ENCODE results near the gene TEX47. TPM values are rescaled to one million over a fixed set of nuclear protein-coding genes. Genes with fewer than 3 reads are reported as not detected.
A peak's percentile ranks its signal among the peaks of the same experiment; 100 is the strongest.

Gene TEX47
- total RNA-seq, 1 donor from 2014 or later = not detected

DNA sequence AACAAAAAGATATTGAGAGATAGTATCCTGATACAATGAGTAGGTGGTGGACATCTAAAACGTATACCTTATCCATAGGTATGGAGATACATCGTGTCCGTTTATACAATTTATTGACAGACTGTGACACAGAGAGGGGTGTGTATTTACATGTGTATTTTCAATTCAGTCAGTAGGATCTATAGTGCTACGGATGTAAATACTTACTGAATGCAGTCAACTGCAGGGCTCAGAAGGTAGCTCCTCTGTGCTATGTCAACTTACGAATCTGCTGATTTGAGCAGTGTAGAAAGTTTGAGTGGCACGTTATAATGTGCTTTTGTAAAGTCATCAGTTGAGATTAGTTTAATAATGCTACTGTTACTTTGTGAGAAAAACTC, 35.4 kb downstream of the TEX47 start:
- Mint-ChIP-seq H3K4me1 (peaks cover 8% of the 10 kb centered on the region), H3K27ac (no peak overlapping the region), H3K4me3 (peak overlapping the region; percentile 66), H3K27me3 (ENCODE audit: low read depth) (peaks cover 89% of the 10 kb centered on the region), H3K36me3 (no peaks in the 10 kb centered on the region), H3K9me3 (no peaks in the 10 kb centered on the region)
- DNase-seq (ENCODE audit: low spot score in 2 of 2, unreplicated experiment in 2 of 2) = no peak
- TF ChIP-seq, protein P1, sequence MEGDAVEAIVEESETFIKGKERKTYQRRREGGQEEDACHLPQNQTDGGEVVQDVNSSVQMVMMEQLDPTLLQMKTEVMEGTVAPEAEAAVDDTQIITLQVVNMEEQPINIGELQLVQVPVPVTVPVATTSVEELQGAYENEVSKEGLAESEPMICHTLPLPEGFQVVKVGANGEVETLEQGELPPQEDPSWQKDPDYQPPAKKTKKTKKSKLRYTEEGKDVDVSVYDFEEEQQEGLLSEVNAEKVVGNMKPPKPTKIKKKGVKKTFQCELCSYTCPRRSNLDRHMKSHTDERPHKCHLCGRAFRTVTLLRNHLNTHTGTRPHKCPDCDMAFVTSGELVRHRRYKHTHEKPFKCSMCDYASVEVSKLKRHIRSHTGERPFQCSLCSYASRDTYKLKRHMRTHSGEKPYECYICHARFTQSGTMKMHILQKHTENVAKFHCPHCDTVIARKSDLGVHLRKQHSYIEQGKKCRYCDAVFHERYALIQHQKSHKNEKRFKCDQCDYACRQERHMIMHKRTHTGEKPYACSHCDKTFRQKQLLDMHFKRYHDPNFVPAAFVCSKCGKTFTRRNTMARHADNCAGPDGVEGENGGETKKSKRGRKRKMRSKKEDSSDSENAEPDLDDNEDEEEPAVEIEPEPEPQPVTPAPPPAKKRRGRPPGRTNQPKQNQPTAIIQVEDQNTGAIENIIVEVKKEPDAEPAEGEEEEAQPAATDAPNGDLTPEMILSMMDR (IDR thresholded peaks at IDR 0.05; ENCODE audit: unreplicated experiment) = no peak

GRCh38 chr7:88759230-88760135, 36.1 kb downstream of the TEX47 start, which contains the start of gene ZNF804B:
TSS of gene ZNF804B (plus strand) at chr7:88759700. CDS start at chr7:88759977, 277 bp downstream.
- DNase-seq (ENCODE audit: low spot score in 2 of 2, unreplicated experiment in 2 of 2) = peak; percentile 21 to 42
- TF ChIP-seq, protein P1 (IDR thresholded peaks at IDR 0.05; ENCODE audit: unreplicated experiment) = no peak
- H3K27ac Mint-ChIP-seq = no peak within 1 kb of the TSS
- peak within 1 kb of the TSS; percentile 66 for H3K4me3 Mint-ChIP-seq
- peaks cover 8% of the 10 kb centered on the region for H3K4me1 Mint-ChIP-seq
- no peaks in the 10 kb centered on the region for H3K9me3 Mint-ChIP-seq
- peaks cover 89% of the 10 kb centered on the region for H3K27me3 Mint-ChIP-seq (ENCODE audit: low read depth)
- no peaks in the 10 kb centered on the region for H3K36me3 Mint-ChIP-seq

- peak in 1 of 2 experiments; percentile 40 for DNase-seq (ENCODE audit: low spot score in 2 of 2, unreplicated experiment in 2 of 2)
- Mint-ChIP-seq H3K27me3 (ENCODE audit: low read depth) (peaks cover 91% of the 10 kb centered on the region), H3K4me3 (peak overlapping the region; percentile 66), H3K27ac (no peak overlapping the region), H3K36me3 (no peaks in the 10 kb centered on the region), H3K9me3 (no peaks in the 10 kb centered on the region), H3K4me1 (peaks cover 8% of the 10 kb centered on the region)
- TF ChIP-seq, protein P1 (IDR thresholded peaks at IDR 0.05; ENCODE audit: unreplicated experiment) = no peak
Measured at GRCh38 chr7:88758381-88759229, 36.9 kb downstream of the TEX47 start.

DNA sequence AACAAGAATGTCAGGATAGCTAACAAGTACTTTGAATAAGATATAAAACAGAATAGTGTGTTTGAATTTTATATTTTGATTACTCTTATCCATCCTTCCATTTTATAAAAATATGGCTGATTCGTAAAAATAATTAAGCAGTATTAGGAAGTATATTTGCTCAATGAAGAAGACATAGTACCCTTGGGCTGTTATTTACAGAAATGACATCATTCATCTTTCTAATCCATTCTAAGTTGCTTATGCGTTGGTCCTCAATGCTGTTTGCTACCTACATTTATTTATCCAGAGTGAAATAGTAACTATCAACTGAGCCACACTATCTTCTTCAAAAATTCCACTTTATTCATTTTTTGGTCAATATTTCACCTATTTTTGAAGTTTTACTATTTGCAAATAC, 38.2 kb downstream of the TEX47 start:
- H3K27me3 Mint-ChIP-seq (ENCODE audit: low read depth) = peaks cover 90% of the 10 kb centered on the region

DNA sequence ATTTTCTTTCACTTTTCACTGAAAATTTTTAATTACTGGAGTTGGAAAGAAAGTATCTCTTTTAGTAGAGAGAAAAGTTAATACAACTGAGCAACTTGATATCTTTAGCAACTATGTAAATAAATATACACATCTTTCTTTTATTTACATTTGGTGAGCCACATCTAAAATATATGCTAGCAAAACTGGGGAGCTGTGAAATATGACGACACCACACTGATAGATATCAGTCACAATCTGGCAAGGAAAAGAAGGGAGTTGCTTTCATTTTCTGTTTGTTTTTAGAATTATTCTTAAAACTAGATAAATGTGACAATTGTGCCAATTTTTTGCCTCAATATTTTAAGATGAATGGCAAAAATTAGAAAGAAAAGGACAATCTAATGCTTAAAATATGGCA, 38.7 kb downstream of the TEX47 start:
- no peak overlapping the region for H3K4me3 Mint-ChIP-seq
- TF ChIP-seq, protein P1 (IDR thresholded peaks at IDR 0.05; ENCODE audit: unreplicated experiment) = no peak

More for the DNA sequence above, 38.2 kb downstream of the TEX47 start:
- no peak for DNase-seq (ENCODE audit: low spot score in 2 of 2, unreplicated experiment in 2 of 2)
- Mint-ChIP-seq H3K27ac (no peak overlapping the region), H3K36me3 (no peaks in the 10 kb centered on the region), H3K4me1 (peaks cover 8% of the 10 kb centered on the region), H3K9me3 (no peaks in the 10 kb centered on the region), H3K4me3 (no peak overlapping the region)
- TF ChIP-seq, protein P1 (IDR thresholded peaks at IDR 0.05; ENCODE audit: unreplicated experiment) = no peak

More for the DNA sequence above, 38.7 kb downstream of the TEX47 start:
- Mint-ChIP-seq H3K36me3 (no peaks in the 10 kb centered on the region), H3K4me1 (peaks cover 8% of the 10 kb centered on the region), H3K27me3 (ENCODE audit: low read depth) (peaks cover 90% of the 10 kb centered on the region), H3K27ac (no peak overlapping the region), H3K9me3 (no peaks in the 10 kb centered on the region)
- DNase-seq (ENCODE audit: low spot score in 2 of 2, unreplicated experiment in 2 of 2) = no peak
